HepG2 (cell line): ENCODE data around the gene MAN2A2. TPM values are rescaled to one million over a fixed set of nuclear protein-coding genes. Genes with fewer than 3 reads are reported as not detected.

Experiments used
- ATM ChIP-seq: fragments of 450-650 bp; IDR thresholded peaks from 2 replicates; pipeline ENCODE4 v1.7.1; 2017; ENCODE audit warnings: mild to moderate bottlenecking, borderline replicate concordance
- FOXK2 ChIP-seq: fragments of 450-650 bp; IDR thresholded peaks from 2 replicates; pipeline ENCODE4 v1.6.1; 2016
- GABPA ChIP-seq, 2 experiments: IDR thresholded peaks; 2 replicates each; pipeline ENCODE4 v1.6.1; 2011 to 2016; ENCODE audit warnings: low read depth in 2 of 2, low read length in 1 of 2, missing biosample characterization in 1 of 2, missing genetic modification characterization in 1 of 2
- HOXA9 ChIP-seq: sonication (generic); formaldehyde crosslinking; IDR thresholded peaks from 2 replicates; pipeline ENCODE4 v1.8.1; 2022; ENCODE audit warnings: missing genetic modification reagents, mild to moderate bottlenecking, moderate library complexity, borderline replicate concordance
- MAF1 ChIP-seq: sonication (generic); formaldehyde crosslinking; IDR thresholded peaks from 2 replicates; pipeline ENCODE4 v1.5.0; 2020; ENCODE audit warnings: missing genetic modification reagents, borderline replicate concordance
- PHF8 ChIP-seq: sonication (generic); formaldehyde crosslinking; IDR thresholded peaks from 2 replicates; pipeline ENCODE4 v1.5.0; 2020; ENCODE audit warnings: missing genetic modification reagents
- PITX1 ChIP-seq: sonication (generic); formaldehyde crosslinking; IDR thresholded peaks from 2 replicates; pipeline ENCODE4 v1.5.1; 2020; ENCODE audit warnings: mild to moderate bottlenecking, missing genetic modification reagents
- ZNF737 ChIP-seq: sonication (generic); formaldehyde crosslinking; IDR thresholded peaks from 2 replicates; pipeline ENCODE4 v1.5.0; 2020; ENCODE audit warnings: missing genetic modification reagents, mild to moderate bottlenecking, borderline replicate concordance
- polyA plus RNA-seq, 8 experiments: library from polyadenylated mRNA; depleted of rRNA in 3 of 8; stranded (reverse) in 7 of 8; unstranded in 1 of 8; fragments of >200 nt; fragmentation: Illumina TruSeq in 4 of 8; extraction: Trizol in 4 of 8; gene quantifications; 2 replicates each; pipeline versions ENCODE4 v1.2.1 to v1.2.3, GENCODE V29; 2011 to 2016; ENCODE audit warnings: low read depth in 4 of 8, missing spikeins in 1 of 8, mixed read lengths in 1 of 8; ENCODE audit not compliant: insufficient read depth in 1 of 8
- total RNA-seq, 5 experiments: library from RNA; depleted of rRNA; stranded (reverse); fragments of >200 nt; fragmentation: Illumina TruSeq; extraction: Trizol; gene quantifications; 2 replicates each; pipeline ENCODE4 v1.2.3, GENCODE V29; 2016; ENCODE audit warnings: low read depth in 1 of 5
- TF ChIP-seq, protein P1 (sequence below): sonication (generic); formaldehyde crosslinking; IDR thresholded peaks from 2 replicates; pipeline ENCODE4 v1.4.0; 2020; ENCODE audit warnings: mild to moderate bottlenecking, missing genetic modification reagents
- TF ChIP-seq, protein P2 (sequence below): sonication (generic); formaldehyde crosslinking; IDR thresholded peaks from 2 replicates; pipeline ENCODE4 v1.4.0; 2020; ENCODE audit warnings: missing genetic modification reagents

Gene MAN2A2
- total and polyA plus RNA-seq, 2 of the 13 experiments (the other 11 are each of a cell fraction or from before 2014, with no cell fraction given): 17.5 to 51.5 TPM

DNA sequence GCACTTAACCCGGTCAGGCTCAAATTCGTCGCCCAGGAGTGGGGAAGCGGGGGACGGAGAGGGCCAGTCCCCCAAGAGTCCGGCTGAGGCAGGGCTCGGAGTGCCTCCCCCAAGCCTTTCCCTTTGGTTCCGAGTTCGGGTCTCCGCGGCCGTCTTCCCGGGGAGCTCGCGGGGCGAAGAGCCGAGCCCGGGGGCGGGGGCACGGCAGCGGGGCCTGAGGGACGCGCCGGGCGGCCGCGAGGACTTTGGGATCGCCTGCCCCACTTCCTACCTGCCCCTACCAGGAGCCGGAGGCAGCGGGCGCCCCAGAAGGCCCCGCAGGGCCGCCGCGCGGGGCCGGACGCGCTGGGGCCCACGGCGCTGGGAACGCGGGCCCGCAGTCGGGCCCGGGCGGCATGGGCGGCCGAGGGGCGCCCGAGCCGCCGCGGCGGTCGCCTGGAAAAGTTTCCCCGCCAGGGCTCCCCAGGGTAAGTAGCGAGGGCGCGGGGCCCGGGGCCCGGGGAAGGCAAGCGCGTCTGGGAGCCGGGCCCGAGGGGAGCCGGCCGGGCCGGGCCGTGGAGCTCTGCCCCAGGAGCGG, 31.9 kb upstream of the MAN2A2 start (continued):
- TF ChIP-seq, protein P1, sequence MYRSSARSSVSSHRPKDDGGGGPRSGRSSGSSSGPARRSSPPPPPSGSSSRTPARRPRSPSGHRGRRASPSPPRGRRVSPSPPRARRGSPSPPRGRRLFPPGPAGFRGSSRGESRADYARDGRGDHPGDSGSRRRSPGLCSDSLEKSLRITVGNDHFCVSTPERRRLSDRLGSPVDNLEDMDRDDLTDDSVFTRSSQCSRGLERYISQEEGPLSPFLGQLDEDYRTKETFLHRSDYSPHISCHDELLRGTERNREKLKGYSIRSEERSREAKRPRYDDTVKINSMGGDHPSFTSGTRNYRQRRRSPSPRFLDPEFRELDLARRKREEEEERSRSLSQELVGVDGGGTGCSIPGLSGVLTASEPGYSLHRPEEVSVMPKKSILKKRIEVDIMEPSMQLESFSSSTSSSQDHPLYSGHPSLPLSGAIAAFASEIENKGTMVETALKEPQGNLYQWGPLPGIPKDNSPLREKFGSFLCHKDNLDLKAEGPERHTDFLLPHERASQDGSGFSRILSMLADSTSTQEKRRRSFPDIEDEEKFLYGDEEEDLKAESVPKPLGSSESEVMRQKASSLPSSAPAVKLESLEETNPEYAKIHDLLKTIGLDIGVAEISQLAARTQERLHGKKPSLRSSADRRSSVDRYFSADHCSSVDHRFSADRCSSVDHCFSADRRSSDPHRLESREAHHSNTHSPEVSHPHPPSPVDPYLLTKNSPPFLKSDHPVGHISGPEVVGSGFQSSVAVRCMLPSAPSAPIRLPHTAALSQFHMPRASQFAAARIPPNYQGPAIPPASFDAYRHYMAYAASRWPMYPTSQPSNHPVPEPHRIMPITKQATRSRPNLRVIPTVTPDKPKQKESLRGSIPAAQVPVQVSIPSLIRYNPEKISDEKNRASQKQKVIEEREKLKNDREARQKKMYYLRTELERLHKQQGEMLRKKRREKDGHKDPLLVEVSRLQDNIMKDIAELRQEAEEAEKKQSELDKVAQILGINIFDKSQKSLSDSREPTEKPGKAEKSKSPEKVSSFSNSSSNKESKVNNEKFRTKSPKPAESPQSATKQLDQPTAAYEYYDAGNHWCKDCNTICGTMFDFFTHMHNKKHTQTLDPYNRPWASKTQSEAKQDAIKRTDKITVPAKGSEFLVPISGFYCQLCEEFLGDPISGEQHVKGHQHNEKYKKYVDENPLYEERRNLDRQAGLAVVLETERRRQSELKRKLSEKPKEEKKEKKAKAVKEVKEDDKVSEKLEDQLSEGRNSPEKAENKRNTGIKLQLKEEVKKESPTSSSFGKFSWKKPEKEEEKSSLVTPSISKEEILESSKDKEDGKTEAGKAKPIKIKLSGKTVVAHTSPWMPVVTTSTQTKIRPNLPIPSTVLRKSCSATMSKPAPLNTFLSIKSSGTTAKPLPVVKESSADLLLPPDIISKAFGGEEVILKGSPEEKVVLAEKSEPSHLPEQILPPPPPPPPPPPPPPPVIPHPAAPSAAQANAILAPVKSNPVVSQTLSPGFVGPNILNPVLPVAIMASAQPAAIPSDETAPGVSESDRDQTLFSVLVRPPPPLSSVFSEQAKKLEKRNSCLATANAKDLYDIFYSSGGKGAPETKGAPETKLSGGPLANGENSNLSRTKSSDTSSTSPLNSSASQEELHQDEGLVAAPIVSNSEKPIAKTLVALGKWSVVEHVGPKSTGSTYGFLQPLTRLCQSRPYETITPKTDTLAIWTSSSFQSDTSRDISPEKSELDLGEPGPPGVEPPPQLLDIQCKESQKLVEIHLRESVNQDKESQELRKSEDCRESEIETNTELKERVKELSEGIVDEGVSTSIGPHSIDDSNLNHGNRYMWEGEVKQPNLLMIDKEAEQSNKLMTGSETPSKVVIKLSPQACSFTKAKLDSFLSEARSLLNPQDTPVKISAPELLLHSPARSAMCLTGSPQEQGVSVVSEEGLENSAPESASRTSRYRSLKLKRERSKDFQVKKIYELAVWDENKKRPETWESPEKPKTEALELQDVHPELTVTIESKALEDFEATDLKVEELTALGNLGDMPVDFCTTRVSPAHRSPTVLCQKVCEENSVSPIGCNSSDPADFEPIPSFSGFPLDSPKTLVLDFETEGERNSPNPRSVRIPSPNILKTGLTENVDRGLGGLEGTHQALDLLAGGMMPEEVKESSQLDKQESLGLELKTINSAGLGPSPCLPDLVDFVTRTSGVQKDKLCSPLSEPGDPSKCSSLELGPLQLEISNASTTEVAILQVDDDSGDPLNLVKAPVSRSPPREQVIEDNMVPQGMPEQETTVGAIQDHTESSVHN (CRISPR knock-in tag): no peak
- TF ChIP-seq FOXK2: no peak
- TF ChIP-seq ATM: no peak
- no peak for TF ChIP-seq HOXA9 (CRISPR knock-in tag)
- TF ChIP-seq GABPA (IDR thresholded peaks at IDR 0.05; ENCODE audit: low read depth, low read length): 0 out of 2 replicates have a peak, but pooled peaks have one; percentile 25
- no peak for TF ChIP-seq GABPA (CRISPR knock-in tag; IDR thresholded peaks at IDR 0.05; ENCODE audit: low read depth)
- no peak for TF ChIP-seq MAF1 (CRISPR knock-in tag)
- TF ChIP-seq ZNF737 (CRISPR knock-in tag): no peak
- no peak for TF ChIP-seq PITX1 (CRISPR knock-in tag)
- 0 out of 2 replicates have a peak, but pooled peaks have one; percentile 19 for TF ChIP-seq PHF8 (CRISPR knock-in tag)
- TF ChIP-seq, protein P2, sequence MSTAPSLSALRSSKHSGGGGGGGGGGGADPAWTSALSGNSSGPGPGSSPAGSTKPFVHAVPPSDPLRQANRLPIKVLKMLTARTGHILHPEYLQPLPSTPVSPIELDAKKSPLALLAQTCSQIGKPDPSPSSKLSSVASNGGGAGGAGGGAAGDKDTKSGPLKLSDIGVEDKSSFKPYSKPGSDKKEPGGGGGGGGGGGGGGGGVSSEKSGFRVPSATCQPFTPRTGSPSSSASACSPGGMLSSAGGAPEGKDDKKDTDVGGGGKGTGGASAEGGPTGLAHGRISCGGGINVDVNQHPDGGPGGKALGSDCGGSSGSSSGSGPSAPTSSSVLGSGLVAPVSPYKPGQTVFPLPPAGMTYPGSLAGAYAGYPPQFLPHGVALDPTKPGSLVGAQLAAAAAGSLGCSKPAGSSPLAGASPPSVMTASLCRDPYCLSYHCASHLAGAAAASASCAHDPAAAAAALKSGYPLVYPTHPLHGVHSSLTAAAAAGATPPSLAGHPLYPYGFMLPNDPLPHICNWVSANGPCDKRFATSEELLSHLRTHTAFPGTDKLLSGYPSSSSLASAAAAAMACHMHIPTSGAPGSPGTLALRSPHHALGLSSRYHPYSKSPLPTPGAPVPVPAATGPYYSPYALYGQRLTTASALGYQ (CRISPR knock-in tag): no peak
- TF ChIP-seq, all 625 proteins: peak for 18
